Esophagus squamous epithelium (tissue), 5 donors: Measurements from ENCODE around the gene MS4A13. TPM values are rescaled to one million over a fixed set of nuclear protein-coding genes. Genes with fewer than 3 reads are reported as not detected.
"Not testable (repeated sequence)": the region's sequence is repeated elsewhere in the genome, so short reads cannot be mapped to it uniquely, and the experiment has no call there.

Experiments
- DNase-seq: peaks from one replicate; lab custom pipeline; 2025; lab: John Stamatoyannopoulos, UW
- H3K27ac ChIP-seq, 4 donors: fragments of 200-600 bp; sonication (generic); one replicate each; pipeline ENCODE4 v1.5.1; 2016 to 2019; ENCODE audit warnings: mild to moderate bottlenecking in 1 of 4
- H3K27me3 ChIP-seq, 4 donors: fragments of 200-600 bp; sonication (generic); 1 replicate in 3 of 4; 2 replicates in 1 of 4; pipeline versions ENCODE4 v1.5.1 to v1.6.0; 2017 to 2021; ENCODE audit warnings: antibody characterized with exemption in 1 of 4
- H3K36me3 ChIP-seq, 3 donors: fragments of 200-600 bp; sonication (generic); one replicate each; pipeline ENCODE4 v1.5.1; 2016 to 2019
- H3K4me1 ChIP-seq, 3 donors: fragments of 200-600 bp; sonication (generic); one replicate each; pipeline ENCODE4 v1.5.1; 2017 to 2019
- H3K4me3 ChIP-seq, 4 donors: fragments of 200-600 bp; sonication (generic); 1 replicate in 3 of 4; 2 replicates in 1 of 4; pipeline ENCODE4 v1.5.1; 2016 to 2019; ENCODE audit warnings: mild to moderate bottlenecking in 2 of 4, moderate library complexity in 1 of 4
- H3K9me3 ChIP-seq, 3 donors: fragments of 200-600 bp; sonication (generic); one replicate each; pipeline ENCODE4 v1.5.1; 2016 to 2019
- CTCF ChIP-seq, 6 experiments: fragments of 450-650 bp in 4 of 6; fragments of 200-600 bp in 2 of 6; sonication (generic) in 2 of 6; IDR thresholded peaks; one replicate each; pipeline ENCODE4 v1.5.1; 2016 to 2019; ENCODE audit warnings: antibody characterized with exemption in 6 of 6, mild to moderate bottlenecking in 4 of 6, moderate library complexity in 4 of 6
- POLR2A ChIP-seq, 4 donors: fragments of 450-650 bp; IDR thresholded peaks; one replicate each; pipeline ENCODE4 v1.6.1; 2017; ENCODE audit warnings: antibody characterized with exemption in 4 of 4, mild to moderate bottlenecking in 4 of 4, moderate library complexity in 3 of 4
- WGBS, 2 donors: methylation state at CpG; one replicate each; pipeline ENCODE4 v1.1.5; 2018; 5-methylcytosine and 5-hydroxymethylcytosine counted together
- intact Hi-C: fragments of 100-400 bp; cut with DNase I; formaldehyde crosslinking; loops from one replicate; pipeline ENCODE4 v1.15.0; 2022
- total RNA-seq, 4 donors: library from RNA; depleted of rRNA; stranded (reverse); fragments of >200 nt; gene quantifications; one replicate each; pipeline ENCODE4 v1.1.0, GENCODE V29; 2016
- donor health status: DM: yes; HTN: yes; CAD: no.

MS4A13 gene
- total RNA-seq, 4 donors from 2014 or later = not detected

- intact Hi-C loops = no loop called here
- Histone ChIP-seq H3K36me3 (no peaks in the 10 kb centered on the region), H3K27me3 (no peaks in the 10 kb centered on the region), H3K27ac (no peak overlapping the region), H3K9me3 (no peaks in the 10 kb centered on the region), H3K4me1 (no peaks in the 10 kb centered on the region), H3K4me3 (no peak overlapping the region)
- DNase-seq = no peak
- TF ChIP-seq POLR2A (IDR thresholded peaks at IDR 0.05) (no peak), CTCF (IDR thresholded peaks at IDR 0.05) (no peak)
- WGBS, 2 donors = 87 to 100% methylated on average over 3 of the region's 3 CpGs
Observed at GRCh38 chr11:60530454-60531100, 15.4 kb downstream of the MS4A13 start.

- 80 to 83% methylated on average over 1 to 7 of the region's 18 CpGs for WGBS, 2 donors
- DNase-seq = not testable (repeated sequence)
Observed at GRCh38 chr11:60532383-60532782, 17.2 kb downstream of the MS4A13 start.

GRCh38 chr11:60538627-60539026 lies 23.4 kb downstream of the MS4A13 start:
- intact Hi-C loops, H3K9me3 ChIP-seq, DNase-seq, H3K27ac ChIP-seq, H3K27me3 ChIP-seq, H3K36me3 ChIP-seq, H3K4me3 ChIP-seq, H3K4me1 ChIP-seq: not testable (repeated sequence)

More at GRCh38 chr11:60532383-60532782, 17.2 kb downstream of the MS4A13 start:
- H3K27ac ChIP-seq, H3K9me3 ChIP-seq, intact Hi-C loops, H3K27me3 ChIP-seq, H3K36me3 ChIP-seq, H3K4me1 ChIP-seq, H3K4me3 ChIP-seq: not testable (repeated sequence)

- no peak overlapping the region for H3K27ac ChIP-seq
- no peaks in the 10 kb centered on the region for H3K9me3 ChIP-seq
- DNase-seq = no peak
- no peaks in the 10 kb centered on the region for H3K27me3 ChIP-seq
- no peak overlapping the region for H3K4me3 ChIP-seq
- no peaks in the 10 kb centered on the region for H3K4me1 ChIP-seq
- TF ChIP-seq CTCF (IDR thresholded peaks at IDR 0.05) (no peak), POLR2A (IDR thresholded peaks at IDR 0.05) (no peak)
- 76 to 78% methylated on average over 4 to 5 of the region's 5 CpGs for WGBS, 2 donors
- intact Hi-C loops = no loop called here
- H3K36me3 ChIP-seq = no peaks in the 10 kb centered on the region
Observed at GRCh38 chr11:60544077-60544476, 28.9 kb downstream of the MS4A13 start.

- WGBS, 2 donors = 32 to 35% methylated on average over 2 of the region's 2 CpGs
Observed at GRCh38 chr11:60561254-60561653, 46.1 kb downstream of the MS4A13 start.

More at GRCh38 chr11:60561254-60561653, 46.1 kb downstream of the MS4A13 start:
- Histone ChIP-seq H3K4me3 (no peak overlapping the region), H3K4me1 (no peaks in the 10 kb centered on the region), H3K27ac (no peak overlapping the region), H3K27me3 (no peaks in the 10 kb centered on the region), H3K9me3 (peaks cover 0 to 11% (median 0%) of the 10 kb centered on the region in 3 donors), H3K36me3 (no peaks in the 10 kb centered on the region)
- TF ChIP-seq CTCF (IDR thresholded peaks at IDR 0.05) (no peak), POLR2A (IDR thresholded peaks at IDR 0.05) (no peak)
- DNase-seq = no peak
- intact Hi-C loops = no loop called here
